ENCODE measurements around the gene EHMT1.
"Not testable (repeated sequence)": the region's sequence is repeated elsewhere in the genome, so short reads cannot be mapped to it uniquely, and the experiment has no call there.

The EHMT1 gene

GRCh38 chr9:137709411-137710101, 90.8 kb downstream of the EHMT1 start:
- H3K9ac ChIP-seq: no peak overlapping the region
- no peaks in the 10 kb centered on the region for H3K4me1 ChIP-seq
- H3K79me2 ChIP-seq: peaks cover 16% of the 10 kb centered on the region
- H3K4me3 ChIP-seq (ENCODE audit: low read depth, low read length): no peak overlapping the region
- H3K36me3 ChIP-seq (ENCODE audit: control insufficient read depth, insufficient read depth, low read length): no peaks in the 10 kb centered on the region
- H3K4me2 ChIP-seq (ENCODE audit: low read length): no peak overlapping the region
- no peaks in the 10 kb centered on the region for H3K27me3 ChIP-seq (ENCODE audit: control insufficient read depth, insufficient read depth, low read length)
- no peak overlapping the region for H2AFZ ChIP-seq
- H3K9me3 ChIP-seq (ENCODE audit: control insufficient read depth, low read length): no peaks in the 10 kb centered on the region
- TF ChIP-seq CTCF (IDR thresholded peaks at IDR 0.05): no peak
- no peak overlapping the region for H3K27ac ChIP-seq

- no peak for TF ChIP-seq CTCF (IDR thresholded peaks at IDR 0.05)
- H3K79me2 ChIP-seq: peaks cover 12% of the 10 kb centered on the region
- no peak overlapping the region for H3K4me3 ChIP-seq (ENCODE audit: low read depth, low read length)
- no peaks in the 10 kb centered on the region for H3K27me3 ChIP-seq (ENCODE audit: control insufficient read depth, insufficient read depth, low read length)
- H3K4me2 ChIP-seq (ENCODE audit: low read length): no peak overlapping the region
- H3K27ac ChIP-seq: no peak overlapping the region
- no peak overlapping the region for H3K9ac ChIP-seq
- H3K36me3 ChIP-seq (ENCODE audit: control insufficient read depth, insufficient read depth, low read length): no peaks in the 10 kb centered on the region
- H2AFZ ChIP-seq: no peak overlapping the region
- H3K9me3 ChIP-seq (ENCODE audit: control insufficient read depth, low read length): no peaks in the 10 kb centered on the region
- H3K4me1 ChIP-seq: no peaks in the 10 kb centered on the region
Measured at GRCh38 chr9:137710704-137711103, 91.9 kb downstream of the EHMT1 start.

GRCh38 chr9:137711678-137712105, 92.9 kb downstream of the EHMT1 start:
- Histone ChIP-seq H2AFZ (no peak overlapping the region), H3K9ac (no peak overlapping the region), H3K27ac (no peak overlapping the region), H3K79me2 (peaks cover 12% of the 10 kb centered on the region), H3K36me3 (ENCODE audit: control insufficient read depth, insufficient read depth, low read length) (no peaks in the 10 kb centered on the region), H3K4me3 (ENCODE audit: low read depth, low read length) (no peak overlapping the region), H3K4me1 (no peaks in the 10 kb centered on the region), H3K27me3 (ENCODE audit: control insufficient read depth, insufficient read depth, low read length) (no peaks in the 10 kb centered on the region), H3K4me2 (ENCODE audit: low read length) (no peak overlapping the region), H3K9me3 (ENCODE audit: control insufficient read depth, low read length) (no peaks in the 10 kb centered on the region)
- no peak for TF ChIP-seq CTCF (IDR thresholded peaks at IDR 0.05)

GRCh38 chr9:137715321-137715720, 96.5 kb downstream of the EHMT1 start:
- Histone ChIP-seq H3K4me1 (no peaks in the 10 kb centered on the region), H2AFZ (no peak overlapping the region), H3K36me3 (ENCODE audit: control insufficient read depth, insufficient read depth, low read length) (no peaks in the 10 kb centered on the region), H3K4me2 (ENCODE audit: low read length) (no peak overlapping the region), H3K4me3 (ENCODE audit: low read depth, low read length) (no peak overlapping the region), H3K79me2 (peaks cover 3% of the 10 kb centered on the region), H3K27me3 (ENCODE audit: control insufficient read depth, insufficient read depth, low read length) (no peaks in the 10 kb centered on the region), H3K27ac (no peak overlapping the region), H3K9ac (no peak overlapping the region), H3K9me3 (ENCODE audit: control insufficient read depth, low read length) (no peaks in the 10 kb centered on the region)
- no peak for TF ChIP-seq CTCF (IDR thresholded peaks at IDR 0.05)

GRCh38 chr9:137715866-137716693, 97.3 kb downstream of the EHMT1 start:
- H3K9me3 ChIP-seq (ENCODE audit: control insufficient read depth, low read length); H3K4me3 ChIP-seq (ENCODE audit: low read depth, low read length); H2AFZ ChIP-seq; H3K36me3 ChIP-seq (ENCODE audit: control insufficient read depth, insufficient read depth, low read length); H3K79me2 ChIP-seq; H3K27me3 ChIP-seq (ENCODE audit: control insufficient read depth, insufficient read depth, low read length); H3K9ac ChIP-seq; H3K27ac ChIP-seq; H3K4me1 ChIP-seq; H3K4me2 ChIP-seq (ENCODE audit: low read length): not testable (repeated sequence)
